ENCODE measurements around the gene GDF15.

Gene GDF15

GRCh38 chr19:18428787-18429674, 43.1 kb downstream of the GDF15 start:
- in situ Hi-C loops (cut with MboI; ENCODE audit: low sequenced_read_pairs), result no loop called here

GRCh38 chr19:18429717-18430416, 43.9 kb downstream of the GDF15 start:
- in situ Hi-C loops (cut with MboI; ENCODE audit: low sequenced_read_pairs), result no loop called here

GRCh38 chr19:18430417-18431144, 44.6 kb downstream of the GDF15 start:
- in situ Hi-C loops (cut with MboI; ENCODE audit: low sequenced_read_pairs), result no loop called here

- in situ Hi-C loops (cut with MboI; ENCODE audit: low sequenced_read_pairs), result no loop called here
Measured at GRCh38 chr19:18431351-18432197, 45.6 kb downstream of the GDF15 start.

GRCh38 chr19:18432275-18433014, 46.5 kb downstream of the GDF15 start:
- in situ Hi-C loops (cut with MboI; ENCODE audit: low sequenced_read_pairs), result no loop called here

GRCh38 chr19:18433015-18433691, 47.2 kb downstream of the GDF15 start:
- in situ Hi-C loops (cut with MboI; ENCODE audit: low sequenced_read_pairs), result no loop called here

GRCh38 chr19:18433735-18434398, 47.9 kb downstream of the GDF15 start:
- in situ Hi-C loops (cut with MboI; ENCODE audit: low sequenced_read_pairs), result no loop called here

- in situ Hi-C loops (cut with MboI; ENCODE audit: low sequenced_read_pairs), result no loop called here
Measured at GRCh38 chr19:18434411-18435175, 48.6 kb downstream of the GDF15 start.

- in situ Hi-C loops (cut with MboI; ENCODE audit: low sequenced_read_pairs), result no loop called here
Measured at GRCh38 chr19:18435178-18435841, 49.4 kb downstream of the GDF15 start.

GRCh38 chr19:18435842-18436670, 50.1 kb downstream of the GDF15 start:
- in situ Hi-C loops (cut with MboI; ENCODE audit: low sequenced_read_pairs), result no loop called here

- in situ Hi-C loops (cut with MboI; ENCODE audit: low sequenced_read_pairs), result no loop called here
Measured at GRCh38 chr19:18436671-18437490, 50.9 kb downstream of the GDF15 start.

- in situ Hi-C loops (cut with MboI; ENCODE audit: low sequenced_read_pairs), result no loop called here
Measured at GRCh38 chr19:18437491-18438330, 51.8 kb downstream of the GDF15 start, which contains the start of gene ISYNA1. Gene ISYNA1 (minus strand): TSS chr19:18438133. CDS start chr19:18437979, 154 bp downstream.

GRCh38 chr19:18438331-18439024, 52.5 kb downstream of the GDF15 start:
- in situ Hi-C loops (cut with MboI; ENCODE audit: low sequenced_read_pairs), result no loop called here

Measured in HL-60/S4 (cell line).